KG1 (cell line): ENCODE results near the gene GREB1.

Source experiments
- DNase-seq: peaks from one replicate; lab custom pipeline; 2025; lab: John Stamatoyannopoulos, UW

The GREB1 gene

GRCh38 chr2:11533278-11534070, at the start of gene GREB1:
Gene GREB1 (plus strand): TSS chr2:11534045. CDS start chr2:11556615, 22,570 bp downstream.
- no peak for DNase-seq

GRCh38 chr2:11488809-11489208, 45.0 kb upstream of the GREB1 start:
- DNase-seq = no peak

- no peak for DNase-seq
These were observed 43.7 kb upstream of the GREB1 start for GRCh38 chr2:11490194-11490593.

- no peak for DNase-seq
These were observed 42.4 kb upstream of the GREB1 start for GRCh38 chr2:11491348-11491933.

- DNase-seq = no peak
These were observed 41.6 kb upstream of the GREB1 start for GRCh38 chr2:11492244-11492643.

- no peak for DNase-seq
These were observed 41.1 kb upstream of the GREB1 start for GRCh38 chr2:11492720-11493119.

- no peak for DNase-seq
These were observed 40.6 kb upstream of the GREB1 start for GRCh38 chr2:11493282-11493681.

- no peak for DNase-seq
These were observed 39.5 kb upstream of the GREB1 start for GRCh38 chr2:11494310-11494709.

GRCh38 chr2:11495844-11496681, 37.8 kb upstream of the GREB1 start:
- no peak for DNase-seq

- DNase-seq = no peak
These were observed 35.3 kb upstream of the GREB1 start for GRCh38 chr2:11498543-11499034.

GRCh38 chr2:11499081-11499743, 34.6 kb upstream of the GREB1 start:
- DNase-seq = no peak

GRCh38 chr2:11500702-11501303, 33.0 kb upstream of the GREB1 start:
- no peak for DNase-seq

GRCh38 chr2:11502740-11503292, 31.0 kb upstream of the GREB1 start:
- DNase-seq = no peak

GRCh38 chr2:11503354-11503927, 30.4 kb upstream of the GREB1 start:
- no peak for DNase-seq

- DNase-seq = no peak
These were observed 27.9 kb upstream of the GREB1 start for GRCh38 chr2:11505652-11506610.

GRCh38 chr2:11506611-11506969, 27.3 kb upstream of the GREB1 start:
- DNase-seq = no peak

GRCh38 chr2:11507517-11507916, 26.3 kb upstream of the GREB1 start:
- DNase-seq = no peak

GRCh38 chr2:11508279-11508678, 25.6 kb upstream of the GREB1 start:
- no peak for DNase-seq

GRCh38 chr2:11509657-11510360, 24.0 kb upstream of the GREB1 start:
- DNase-seq = no peak
